GM18951 (cell line): Measurements from ENCODE around the gene CXCL14.

ENCODE experiments used
- POLR2A ChIP-seq: IDR thresholded peaks from 4 replicates; pipeline ENCODE4 v1.6.1; 2011; ENCODE audit warnings: mild to moderate bottlenecking; ENCODE audit not compliant: insufficient read length, insufficient read depth; ENCODE audit errors: extremely low read depth
- in situ Hi-C: fragments of 300-500 bp; cut with MboI; formaldehyde crosslinking; loops from one replicate; pipeline ENCODE4 v1.12.0; 2022; ENCODE audit warnings: low sequenced_read_pairs, mixed read lengths, inconsistent platforms; ENCODE audit not compliant: unreplicated experiment

Gene CXCL14

DNA sequence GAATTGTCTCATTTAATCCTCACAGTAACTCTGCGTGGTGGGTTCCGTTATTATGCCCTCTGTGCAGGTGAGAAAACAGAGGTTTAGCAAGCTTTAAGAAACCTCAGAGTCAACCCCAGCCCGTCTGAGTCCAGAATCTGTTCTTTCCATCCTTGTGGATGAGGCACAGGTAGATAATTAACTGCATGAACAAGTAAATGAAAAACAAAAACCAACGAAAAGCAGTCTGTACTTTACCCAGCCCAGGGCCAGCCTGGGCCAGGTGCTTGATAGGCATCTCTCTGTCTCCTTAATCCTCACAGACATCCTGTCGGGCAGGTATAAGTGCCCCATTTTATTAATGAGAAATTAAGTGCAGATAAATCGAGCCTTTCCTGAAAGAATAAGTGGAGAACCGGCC is 25.3 kb upstream of the CXCL14 start:
- in situ Hi-C loops: no loop called here
- no peak for TF ChIP-seq POLR2A

DNA sequence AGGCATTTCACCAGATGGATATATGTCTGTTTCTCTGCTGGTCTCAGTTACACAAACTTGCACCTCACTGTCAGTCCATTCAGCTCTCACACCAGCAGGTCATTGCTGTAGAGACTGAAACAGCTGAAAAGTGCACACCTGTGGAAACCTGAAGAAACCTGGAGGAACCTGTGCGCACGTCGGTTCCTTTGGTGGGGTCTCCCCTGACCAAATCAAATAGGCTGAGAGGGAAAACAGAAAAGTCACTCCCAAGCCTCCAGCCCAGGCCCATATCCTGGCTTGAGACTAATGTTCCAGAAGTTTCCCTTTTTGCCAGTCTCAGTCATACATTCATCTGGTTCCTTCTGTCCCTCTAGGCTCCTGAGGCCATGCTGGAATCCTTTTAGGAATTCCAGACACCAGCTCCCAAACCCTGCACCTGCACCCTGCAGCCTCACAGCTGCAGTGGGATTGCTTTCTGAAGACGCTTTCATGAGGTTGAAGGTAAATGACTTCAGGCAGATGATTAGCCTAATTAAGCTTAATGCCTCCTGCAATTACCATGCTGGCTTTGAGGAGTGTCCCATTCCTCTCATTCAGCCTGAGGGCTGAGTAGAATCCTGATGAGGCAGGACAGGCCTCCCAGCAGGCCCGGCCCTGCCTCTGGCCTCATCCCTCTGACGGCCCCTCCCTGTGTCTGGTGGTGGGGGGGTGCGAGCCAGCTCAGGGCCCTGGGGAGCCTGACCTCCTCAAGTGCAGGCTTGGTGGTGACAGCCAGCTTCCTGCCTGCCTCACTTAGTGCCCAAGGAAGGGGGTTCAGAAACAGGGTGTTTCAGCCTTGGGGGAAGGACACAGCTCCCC is 24.3 kb upstream of the CXCL14 start:
- TF ChIP-seq POLR2A: no peak
- in situ Hi-C loops: no loop called here

DNA sequence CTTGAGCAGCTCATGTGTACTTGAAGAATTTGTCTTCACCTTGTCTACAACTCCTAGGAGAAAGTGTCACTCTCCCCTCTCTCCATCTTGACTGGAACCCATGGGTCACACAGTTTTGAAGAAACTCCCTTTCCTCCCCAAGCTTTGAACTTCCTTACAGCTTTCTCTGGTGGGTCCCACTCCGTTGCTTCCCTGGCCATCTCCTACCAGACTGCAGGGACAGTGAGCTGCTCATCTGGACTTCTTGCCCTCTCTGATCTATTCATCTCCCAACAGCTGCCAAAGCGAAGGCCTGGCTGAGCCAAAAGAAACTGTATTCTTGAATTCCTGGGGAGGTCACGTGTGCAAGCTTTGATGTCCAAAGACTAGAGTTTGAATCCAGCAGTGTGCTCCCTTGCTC is 22.7 kb upstream of the CXCL14 start:
- in situ Hi-C loops: no loop called here
- no peak for TF ChIP-seq POLR2A

DNA sequence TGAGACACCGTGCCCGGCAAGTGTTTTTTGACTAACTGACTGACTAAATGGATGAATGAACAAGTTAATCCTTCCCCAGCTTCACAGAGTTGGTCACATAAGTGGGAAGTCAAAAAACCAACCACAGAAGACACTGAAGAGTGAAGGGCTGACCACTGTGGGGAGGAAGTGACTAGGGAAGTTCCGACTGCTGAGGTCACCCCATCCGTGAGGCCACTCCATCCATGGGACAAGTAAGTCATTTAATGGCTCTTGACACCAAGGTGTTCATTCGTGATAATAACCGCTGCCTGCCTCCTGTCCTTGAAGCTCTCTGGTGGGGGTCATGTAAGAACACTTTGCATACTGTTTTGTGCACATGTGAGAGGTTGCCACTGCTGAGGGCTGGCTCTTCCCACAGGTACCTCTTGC is 22.2 kb upstream of the CXCL14 start:
- no peak for TF ChIP-seq POLR2A
- in situ Hi-C loops: no loop called here

GRCh38 chr5:135600152-135600570 is 21.4 kb upstream of the CXCL14 start:
- no peak for TF ChIP-seq POLR2A
- in situ Hi-C loops: no loop called here

DNA sequence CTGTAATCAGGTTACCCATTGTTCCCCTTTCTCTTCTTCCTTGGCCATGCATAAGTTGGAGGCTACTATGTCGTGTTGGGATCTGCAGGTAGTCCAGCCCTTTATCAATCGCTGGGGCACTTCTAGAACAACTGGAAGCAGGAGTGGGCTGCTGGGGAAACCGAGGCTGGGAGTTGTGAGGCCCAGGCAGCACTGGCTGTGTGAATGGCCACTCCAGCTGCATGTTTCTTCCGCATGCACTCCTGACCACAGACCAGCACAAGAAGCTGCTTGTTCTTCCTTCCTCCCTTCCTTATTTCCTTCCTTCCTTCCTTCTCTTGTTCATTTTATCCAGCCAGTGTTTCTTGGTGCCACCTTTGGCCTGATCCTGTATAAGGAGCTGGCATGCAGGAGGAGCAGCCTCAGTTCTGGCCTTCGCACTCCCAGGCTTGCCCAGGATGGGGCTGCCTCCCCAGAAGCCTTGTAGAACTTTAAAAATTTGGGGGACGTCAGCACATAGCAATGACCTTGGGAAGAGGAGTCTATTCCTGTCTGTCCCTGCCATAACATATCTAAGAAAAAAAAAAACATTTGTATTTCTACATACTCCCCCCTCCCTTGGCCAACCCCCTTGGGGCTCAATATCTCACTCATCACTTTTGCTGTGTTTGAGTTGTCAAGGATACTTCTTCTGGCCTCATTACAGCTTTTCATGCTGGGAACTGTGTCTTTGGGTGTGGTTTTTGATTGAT is 20.8 kb upstream of the CXCL14 start:
- in situ Hi-C loops: no loop called here
- no peak for TF ChIP-seq POLR2A

DNA sequence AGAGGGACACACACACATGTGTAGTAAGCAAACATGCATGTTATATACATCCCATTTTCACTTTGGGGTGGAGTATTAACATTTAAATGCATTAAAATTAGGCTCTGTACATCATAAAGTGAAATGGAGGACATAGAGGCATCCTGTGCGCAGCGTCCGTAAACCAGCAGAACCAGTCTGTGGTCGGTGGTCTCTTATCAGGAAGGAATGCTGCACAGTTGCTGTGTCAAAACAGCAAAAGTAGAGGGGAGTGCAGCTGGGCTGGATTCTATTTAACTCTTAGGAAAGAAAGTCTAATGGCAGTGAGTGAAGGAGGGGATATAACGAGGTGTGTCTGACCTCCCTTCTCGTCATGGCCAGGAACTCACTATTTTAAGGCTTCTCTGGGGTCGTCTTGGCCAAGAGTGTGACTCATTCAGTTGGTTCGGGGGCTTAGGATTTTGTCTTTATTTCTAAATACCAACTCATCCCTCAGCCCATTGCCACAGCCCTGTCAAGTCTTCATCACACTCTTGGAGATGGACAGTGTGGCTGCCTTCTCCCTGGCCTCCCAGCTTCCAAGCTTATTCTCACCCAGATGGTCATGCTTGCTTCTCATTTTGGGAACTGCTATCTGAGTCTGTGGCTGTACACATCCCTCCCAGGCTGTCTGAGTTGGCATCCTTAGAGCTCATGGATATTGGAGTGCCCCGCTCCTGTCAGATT is 20.1 kb upstream of the CXCL14 start:
- TF ChIP-seq POLR2A: no peak
- in situ Hi-C loops: no loop called here

GRCh38 chr5:135596788-135597187 is 18.0 kb upstream of the CXCL14 start:
- TF ChIP-seq POLR2A: no peak

GRCh38 chr5:135596157-135596763 is 17.5 kb upstream of the CXCL14 start:
- in situ Hi-C loops: no loop called here
- TF ChIP-seq POLR2A: no peak

More at GRCh38 chr5:135596788-135597187, 18.0 kb upstream of the CXCL14 start:
- in situ Hi-C loops: no loop called here

DNA sequence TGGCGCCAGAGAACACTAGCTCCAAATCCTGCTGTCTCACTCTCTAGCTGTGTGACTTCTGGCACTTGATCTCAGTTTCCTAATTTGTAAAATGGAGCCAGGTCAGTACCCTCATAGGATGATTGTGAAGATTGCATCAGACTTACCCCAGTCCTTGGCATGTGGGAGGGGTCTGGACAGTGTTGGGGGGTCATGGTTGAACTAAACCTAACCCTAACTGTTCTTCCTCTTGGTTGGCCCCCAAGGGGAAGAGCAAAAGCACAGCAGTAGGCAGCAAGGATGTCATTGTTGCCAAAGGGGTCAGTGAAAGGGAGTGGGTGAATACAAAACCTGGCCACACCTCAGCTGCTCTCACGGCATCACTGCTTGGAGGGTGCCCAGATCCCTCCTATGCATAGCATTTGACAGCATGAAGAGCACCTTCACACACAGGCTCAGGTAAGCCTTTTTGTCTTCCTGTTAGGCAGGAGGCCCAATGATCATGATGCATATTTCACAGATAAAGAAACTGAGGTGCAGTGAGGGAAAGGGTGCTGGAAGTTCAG is 15.7 kb upstream of the CXCL14 start:
- no peak for TF ChIP-seq POLR2A
- in situ Hi-C loops: no loop called here

DNA sequence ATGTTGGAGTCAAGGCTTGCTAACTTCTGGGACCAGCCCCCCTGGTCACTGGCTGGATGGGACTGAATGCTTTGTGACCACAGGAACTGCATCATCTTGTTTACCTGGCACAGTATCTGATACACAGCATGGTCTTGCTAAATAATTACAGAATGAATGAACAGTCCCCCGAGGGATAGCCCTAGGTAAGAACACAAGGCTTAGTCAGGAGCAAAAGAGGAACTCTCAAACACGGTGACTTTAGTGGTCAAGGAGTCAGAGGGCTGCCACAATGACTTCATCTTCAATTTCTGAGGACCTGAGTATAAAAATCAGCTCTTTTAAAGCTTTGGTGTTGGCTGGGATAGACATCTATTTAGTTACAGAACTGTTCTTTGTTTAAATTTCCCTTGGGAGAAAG is 15.1 kb upstream of the CXCL14 start:
- no peak for TF ChIP-seq POLR2A
- in situ Hi-C loops: no loop called here

GRCh38 chr5:135593141-135593540 is 14.3 kb upstream of the CXCL14 start:
- no peak for TF ChIP-seq POLR2A
- in situ Hi-C loops: no loop called here

- TF ChIP-seq POLR2A: no peak
- in situ Hi-C loops: no loop called here
Measured at GRCh38 chr5:135592312-135593045, 13.7 kb upstream of the CXCL14 start.

GRCh38 chr5:135591277-135591676 is 12.5 kb upstream of the CXCL14 start:
- TF ChIP-seq POLR2A: no peak
- in situ Hi-C loops: no loop called here
